SIG-M5 treated with dmso at 0.1 percent for 504 hours (cell line): ENCODE measurements around the gene C22orf15.
A peak's percentile ranks its signal among the peaks of the same experiment; 100 is the strongest.

ENCODE experiments used
- DNase-seq: peaks from one replicate; lab custom pipeline; 2025; ENCODE audit not compliant: unreplicated experiment; lab: John Stamatoyannopoulos, UW

Gene C22orf15, protein sequence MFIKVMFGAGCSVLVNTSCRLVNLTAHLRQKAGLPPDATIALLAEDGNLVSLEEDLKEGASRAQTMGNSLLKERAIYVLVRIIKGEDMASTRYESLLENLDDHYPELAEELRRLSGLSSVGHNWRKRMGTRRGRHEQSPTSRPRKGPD

GRCh38 chr22:23762842-23763578 is at the start of gene C22orf15:
C22orf15 (plus strand) TSS chr22:23762990; CDS start chr22:23763307, 317 bp downstream.
- DNase-seq, result no peak

GRCh38 chr22:23713696-23714595 is 48.8 kb upstream of the C22orf15 start:
- DNase-seq, result no peak

GRCh38 chr22:23714596-23715578 is 47.9 kb upstream of the C22orf15 start:
- DNase-seq, result no peak

- no peak for DNase-seq
Observed at GRCh38 chr22:23715806-23716375, 46.9 kb upstream of the C22orf15 start.

DNA sequence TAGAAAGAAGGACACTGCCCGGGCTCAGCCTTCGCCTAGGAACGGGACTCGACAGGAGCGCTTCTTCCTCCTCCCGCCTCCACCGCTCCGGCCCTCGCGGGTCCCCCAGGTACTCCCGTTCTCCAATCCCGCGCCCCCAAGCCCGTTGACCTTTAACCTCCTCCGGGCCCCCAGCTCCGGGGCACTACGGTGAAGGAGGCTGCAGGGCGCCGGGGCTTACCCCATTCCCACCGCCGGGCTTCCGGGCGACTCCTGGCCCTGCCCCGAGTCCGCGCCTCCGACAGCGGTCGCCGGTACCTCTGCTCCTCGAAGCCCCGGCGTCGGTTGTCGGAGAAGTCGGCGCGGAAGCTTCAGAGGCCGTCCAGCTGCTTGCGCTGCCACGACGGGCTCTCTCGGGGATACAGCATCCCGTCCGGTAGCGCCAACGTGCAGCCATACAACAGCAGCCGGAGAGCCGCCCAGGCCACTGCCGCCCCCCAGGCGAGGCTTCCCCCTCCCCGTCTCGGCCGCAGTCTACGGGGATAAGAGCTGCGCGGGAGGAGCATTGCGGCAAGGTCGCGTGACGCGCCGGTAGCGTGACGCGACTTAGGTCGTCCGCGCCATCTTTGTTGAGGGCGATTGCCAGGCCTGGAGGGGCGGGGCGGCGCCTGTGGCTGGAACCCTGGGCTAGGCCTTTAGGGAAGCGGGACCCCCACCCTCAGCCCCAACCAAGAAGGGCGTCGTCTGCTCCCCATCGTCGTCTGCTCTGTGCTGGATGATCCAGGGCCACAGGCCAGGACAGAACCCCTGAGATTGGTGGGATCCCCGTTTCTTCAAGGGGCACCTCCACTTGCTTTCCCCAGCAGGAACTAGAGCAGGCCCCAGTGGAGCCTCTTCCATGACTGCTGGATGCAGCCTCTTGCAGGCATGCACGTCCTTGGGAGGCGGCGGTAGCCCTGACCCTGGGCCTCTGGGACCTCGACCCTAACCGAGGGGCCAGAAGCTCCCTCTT is 45.7 kb upstream of the C22orf15 start:
- peak; percentile 71 for DNase-seq

DNA sequence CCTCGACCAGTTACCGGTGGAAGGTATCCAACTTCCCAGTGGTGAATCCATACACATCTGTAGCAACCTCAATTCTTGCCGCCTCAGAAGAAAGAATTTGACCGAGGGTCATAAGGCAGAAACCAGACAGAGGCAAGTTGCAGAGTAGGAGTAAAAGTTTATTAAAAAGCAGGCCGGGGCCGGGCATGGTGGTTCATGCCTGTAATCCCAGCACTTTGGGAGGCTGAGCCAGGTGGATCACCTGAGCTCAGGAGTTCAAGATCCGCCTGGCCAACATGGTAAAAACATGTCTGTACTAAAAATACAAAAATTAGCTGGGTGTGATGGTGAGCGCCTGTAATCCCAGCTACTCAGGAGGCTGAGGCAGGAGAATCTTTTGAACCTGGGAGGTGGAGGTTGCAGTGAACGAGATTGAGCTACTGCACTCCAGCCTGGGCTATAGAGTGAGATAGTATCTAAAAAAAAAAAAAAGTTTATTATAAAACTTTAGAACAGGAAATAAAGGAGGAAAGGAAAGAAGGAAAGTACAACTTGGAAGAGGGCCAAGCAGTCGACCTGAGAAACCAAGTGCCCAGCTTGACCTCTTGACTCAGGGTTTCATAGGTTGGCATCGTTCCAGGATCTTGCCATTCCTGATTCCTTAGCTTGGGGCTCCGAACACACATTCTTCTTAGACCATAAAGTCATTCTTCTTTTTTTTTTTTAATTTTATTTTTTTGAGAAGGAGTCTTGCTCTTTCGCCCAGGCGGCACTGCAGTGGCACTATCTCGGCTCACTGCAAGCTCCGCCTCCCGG is 44.2 kb upstream of the C22orf15 start:
- no peak for DNase-seq

GRCh38 chr22:23720855-23721254 is 41.9 kb upstream of the C22orf15 start:
- DNase-seq, result no peak

GRCh38 chr22:23722160-23722559 is 40.6 kb upstream of the C22orf15 start:
- DNase-seq, result no peak

GRCh38 chr22:23722724-23723123 is 40.1 kb upstream of the C22orf15 start:
- no peak for DNase-seq

- DNase-seq, result peak; percentile 33
Observed at GRCh38 chr22:23728108-23728507, 34.7 kb upstream of the C22orf15 start.

GRCh38 chr22:23737696-23738095 is 25.1 kb upstream of the C22orf15 start:
- no peak for DNase-seq

GRCh38 chr22:23742505-23743264 is 20.1 kb upstream of the C22orf15 start:
- DNase-seq, result no peak

- no peak for DNase-seq
Observed at GRCh38 chr22:23743303-23743705, 19.5 kb upstream of the C22orf15 start.

GRCh38 chr22:23744001-23744400 is 18.8 kb upstream of the C22orf15 start:
- DNase-seq, result no peak

GRCh38 chr22:23744485-23744884 is 18.3 kb upstream of the C22orf15 start:
- DNase-seq, result no peak

- DNase-seq, result no peak
Observed at GRCh38 chr22:23745791-23746190, 17.0 kb upstream of the C22orf15 start.

- peak; percentile 48 for DNase-seq
Observed at GRCh38 chr22:23749841-23750301, 12.9 kb upstream of the C22orf15 start.
